Mesendoderm (in vitro differentiated cells): Measurements from ENCODE around the gene PIGP.
"Not testable (repeated sequence)": the region's sequence is repeated elsewhere in the genome, so short reads cannot be mapped to it uniquely, and the experiment has no call there.

ENCODE experiments used
- DNase-seq: peaks from one replicate; pipeline ENCODE4 v3.0.0; 2013
- H2AK5ac ChIP-seq: 2 replicates; pipeline ENCODE4 v1.6.1; 2013; ENCODE audit warnings: low read length, inconsistent platforms
- H2BK120ac ChIP-seq: 2 replicates; pipeline ENCODE4 v1.6.1; 2013; ENCODE audit warnings: low read depth, mild to moderate bottlenecking, low read length, moderate library complexity, mixed read lengths
- H2BK15ac ChIP-seq: replicated peaks from 2 replicates; pipeline ENCODE4 v1.6.1; 2013; ENCODE audit warnings: low read depth, mild to moderate bottlenecking, moderate library complexity
- H2BK5ac ChIP-seq: 2 replicates; pipeline ENCODE4 v1.6.1; 2013; ENCODE audit warnings: low read length, inconsistent platforms
- H3K18ac ChIP-seq: 2 replicates; pipeline ENCODE4 v1.6.1; 2013; ENCODE audit warnings: mild to moderate bottlenecking, low read length, mixed read lengths
- H3K23ac ChIP-seq: one replicate; pipeline ENCODE4 v1.6.1; 2013; ENCODE audit warnings: low read length
- H3K27ac ChIP-seq: 2 replicates; pipeline ENCODE4 v1.5.1; 2013; ENCODE audit warnings: low read depth, mild to moderate bottlenecking, inconsistent platforms, low read length, moderate library complexity
- H3K27me3 ChIP-seq: 2 replicates; pipeline ENCODE4 v1.6.1; 2013; ENCODE audit warnings: low read length, control low read depth, mild to moderate bottlenecking, inconsistent platforms; ENCODE audit not compliant: insufficient read depth, poor library complexity
- H3K36me3 ChIP-seq: 2 replicates; pipeline ENCODE4 v1.6.1; 2013; ENCODE audit warnings: low read length, inconsistent platforms; ENCODE audit not compliant: control insufficient read depth, insufficient read depth
- H3K4ac ChIP-seq: one replicate; pipeline ENCODE4 v1.6.1; 2013; ENCODE audit warnings: low read depth, mild to moderate bottlenecking, low read length, moderate library complexity
- H3K4me1 ChIP-seq: 2 replicates; pipeline ENCODE4 v1.6.1; 2013; ENCODE audit warnings: low read depth, low read length, inconsistent platforms; ENCODE audit not compliant: control insufficient read depth
- H3K4me2 ChIP-seq: 2 replicates; pipeline ENCODE4 v1.6.1; 2013; ENCODE audit warnings: low read length
- H3K4me3 ChIP-seq: 2 replicates; pipeline ENCODE4 v1.5.1; 2013; ENCODE audit warnings: mild to moderate bottlenecking, low read length
- H3K56ac ChIP-seq: one replicate; pipeline ENCODE4 v1.6.1; 2013; ENCODE audit warnings: low read length
- H3K79me1 ChIP-seq: 2 replicates; pipeline ENCODE4 v1.6.1; 2013; ENCODE audit warnings: low read length, inconsistent platforms
- H3K79me2 ChIP-seq: 2 replicates; pipeline ENCODE4 v1.6.1; 2013; ENCODE audit warnings: mild to moderate bottlenecking, low read length; ENCODE audit not compliant: control insufficient read depth, insufficient read depth
- H3K9ac ChIP-seq: 2 replicates; pipeline ENCODE4 v1.6.1; 2013; ENCODE audit warnings: low read length, inconsistent platforms
- H4K5ac ChIP-seq: one replicate; pipeline ENCODE4 v1.6.1; 2013; ENCODE audit warnings: low read length
- H4K8ac ChIP-seq: one replicate; pipeline ENCODE4 v1.6.1; 2013; ENCODE audit warnings: low read depth, mild to moderate bottlenecking, control low read depth, low read length, moderate library complexity
- WGBS: extraction: QIAGEN DNeasy Blood & Tissue Kit; methylation state at CpG from one replicate; pipeline ENCODE4 v1.1.7; 2013; ENCODE audit warnings: low lambda C conversion rate, missing lambda C conversion rate; ENCODE audit not compliant: insufficient coverage; ENCODE audit errors: extremely low coverage; 5-methylcytosine and 5-hydroxymethylcytosine counted together

Gene PIGP

DNA sequence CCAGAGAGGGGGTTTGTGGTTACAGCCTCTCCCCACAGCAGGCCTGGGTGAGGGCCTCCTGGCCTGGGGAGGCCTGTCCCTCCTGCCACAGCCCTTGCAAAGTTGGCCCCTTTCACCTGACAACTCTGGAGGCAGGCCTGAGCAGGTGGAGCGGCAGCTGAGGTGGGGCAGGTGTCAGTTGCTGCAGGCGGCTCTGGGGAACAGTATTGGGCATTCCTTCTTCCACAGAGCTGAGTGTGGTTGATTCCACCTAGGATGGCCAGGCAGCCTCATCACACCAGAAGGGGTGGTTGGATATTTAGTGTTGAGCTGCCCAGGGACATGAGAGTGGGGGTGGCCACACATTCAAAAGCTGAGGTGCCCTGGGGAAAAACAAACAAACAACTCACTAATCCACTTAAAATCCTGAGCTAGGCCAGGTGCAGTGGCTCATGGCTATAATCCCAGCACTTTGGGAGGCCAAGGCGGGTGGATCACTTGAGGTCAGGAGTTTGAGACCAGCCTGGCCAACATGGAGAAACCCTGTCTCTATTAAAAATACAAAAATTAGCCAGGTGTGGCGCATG, 31.1 kb downstream of the PIGP start:
- no peak overlapping the region for H4K8ac ChIP-seq
- H3K4me1 ChIP-seq: no peaks in the 10 kb centered on the region
- H3K4me3 ChIP-seq: no peak overlapping the region
- no peak overlapping the region for H4K5ac ChIP-seq
- H3K79me1 ChIP-seq: no peaks in the 10 kb centered on the region
- no peak overlapping the region for H2BK120ac ChIP-seq
- no peak overlapping the region for H3K23ac ChIP-seq
- H3K4me2 ChIP-seq: no peak overlapping the region
- no peaks in the 10 kb centered on the region for H3K36me3 ChIP-seq
- H3K18ac ChIP-seq: no peak overlapping the region
- H2AK5ac ChIP-seq: no peak overlapping the region
- no peak overlapping the region for H2BK15ac ChIP-seq
- H3K9ac ChIP-seq: no peak overlapping the region
- no peaks in the 10 kb centered on the region for H3K79me2 ChIP-seq
- no CpG with 5 or more reads among the region's 4 CpGs for WGBS
- no peak overlapping the region for H3K27ac ChIP-seq
- H2BK5ac ChIP-seq: no peak overlapping the region
- H3K27me3 ChIP-seq: no peaks in the 10 kb centered on the region
- DNase-seq: peak; percentile 41
- H3K4ac ChIP-seq: no peak overlapping the region
- H3K56ac ChIP-seq: no peak overlapping the region

DNA sequence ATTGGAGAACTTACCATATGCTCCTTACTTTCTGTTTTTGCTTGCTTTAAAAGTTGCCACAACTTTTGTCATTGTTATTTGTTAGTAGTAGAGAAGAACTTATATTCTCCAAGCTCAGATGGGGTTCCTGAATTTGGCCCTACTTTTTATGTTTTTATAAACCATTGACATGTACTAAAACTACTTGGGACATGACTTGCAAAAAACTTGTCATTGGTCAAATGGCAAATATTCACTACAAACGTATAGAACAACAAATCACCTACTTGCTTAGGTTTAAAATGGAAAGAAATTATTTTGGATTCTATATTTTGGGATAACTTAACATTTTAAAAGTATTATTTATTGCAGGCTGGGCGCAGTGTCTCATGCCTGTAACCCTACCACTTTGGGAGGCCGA, 32.7 kb downstream of the PIGP start:
- Histone ChIP-seq H2BK5ac (no peak overlapping the region), H3K36me3 (no peaks in the 10 kb centered on the region), H4K5ac (no peak overlapping the region), H3K9ac (no peak overlapping the region), H3K4me1 (no peaks in the 10 kb centered on the region), H3K56ac (no peak overlapping the region), H3K79me2 (no peaks in the 10 kb centered on the region), H3K27me3 (no peaks in the 10 kb centered on the region), H3K18ac (no peak overlapping the region), H3K23ac (no peak overlapping the region), H2BK120ac (no peak overlapping the region), H2BK15ac (no peak overlapping the region), H3K27ac (no peak overlapping the region), H4K8ac (no peak overlapping the region), H3K79me1 (no peaks in the 10 kb centered on the region), H3K4me3 (no peak overlapping the region), H2AK5ac (no peak overlapping the region), H3K4me2 (no peak overlapping the region), H3K4ac (no peak overlapping the region)
- WGBS: no CpG with 5 or more reads among the region's 3 CpGs
- no peak for DNase-seq

DNA sequence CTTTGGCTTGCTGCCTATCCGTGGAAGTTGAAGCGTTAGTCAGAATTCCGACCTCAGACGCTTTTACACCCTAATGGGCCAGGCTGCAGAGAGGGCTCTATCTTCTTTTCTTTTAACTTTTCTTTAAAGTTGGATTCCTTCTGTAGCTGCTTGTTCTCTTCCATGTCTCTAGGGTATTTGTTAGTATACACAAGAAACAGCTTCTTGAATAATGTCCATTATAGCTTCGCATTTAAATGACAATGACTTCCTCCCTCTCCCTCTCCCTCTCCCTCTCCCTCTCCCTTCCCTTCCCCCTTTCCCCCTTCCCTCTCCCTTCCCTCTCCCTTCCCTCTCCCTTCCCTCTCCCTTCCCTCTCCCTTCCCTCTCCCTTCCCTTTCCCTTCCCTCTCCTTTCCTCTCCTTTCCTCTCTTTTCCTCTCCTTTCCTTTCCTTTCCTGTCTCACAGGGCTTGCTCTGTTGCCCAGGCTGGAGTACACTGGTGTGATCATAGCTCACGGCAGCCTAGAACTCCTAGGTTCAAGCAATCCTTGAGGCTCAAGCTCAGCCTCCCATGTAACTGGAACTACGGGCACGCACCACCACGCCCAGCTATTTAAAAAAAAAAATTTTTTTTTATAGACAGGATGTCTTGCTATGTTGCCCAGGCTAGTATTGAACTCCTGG, 33.3 kb downstream of the PIGP start:
- no peaks in the 10 kb centered on the region for H3K79me2 ChIP-seq
- H3K4ac ChIP-seq: no peak overlapping the region
- no peak overlapping the region for H2AK5ac ChIP-seq
- no peak overlapping the region for H2BK120ac ChIP-seq
- H3K18ac ChIP-seq: no peak overlapping the region
- no peaks in the 10 kb centered on the region for H3K27me3 ChIP-seq
- no peak overlapping the region for H3K9ac ChIP-seq
- H3K79me1 ChIP-seq: no peaks in the 10 kb centered on the region
- no peak overlapping the region for H2BK5ac ChIP-seq
- no peak overlapping the region for H4K5ac ChIP-seq
- H3K4me2 ChIP-seq: no peak overlapping the region
- no peak overlapping the region for H3K56ac ChIP-seq
- no peaks in the 10 kb centered on the region for H3K36me3 ChIP-seq
- no CpG with 5 or more reads among the region's 9 CpGs for WGBS
- no peak overlapping the region for H3K27ac ChIP-seq
- DNase-seq: no peak
- no peak overlapping the region for H3K4me3 ChIP-seq
- H3K4me1 ChIP-seq: no peaks in the 10 kb centered on the region
- no peak overlapping the region for H4K8ac ChIP-seq
- no peak overlapping the region for H2BK15ac ChIP-seq
- no peak overlapping the region for H3K23ac ChIP-seq

DNA sequence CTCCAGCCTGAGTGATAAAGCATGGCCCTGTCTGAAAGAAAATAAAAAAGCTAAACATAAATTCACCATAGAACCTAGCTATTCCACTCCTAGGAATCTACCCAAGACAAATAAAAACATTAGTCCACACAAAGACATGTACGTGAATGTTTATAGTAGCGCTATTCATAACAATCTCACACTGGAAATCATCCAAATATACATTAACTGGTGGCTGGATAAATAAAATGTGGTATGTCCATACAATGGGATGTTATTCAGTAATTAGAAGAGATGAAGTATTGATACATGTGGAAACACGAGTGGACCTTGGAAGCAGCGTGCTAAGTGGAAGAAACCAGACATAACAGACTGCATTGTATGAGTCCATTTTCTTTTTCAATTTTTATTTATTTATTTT, 36.7 kb downstream of the PIGP start:
- Histone ChIP-seq H3K9ac (no peak overlapping the region), H2AK5ac (no peak overlapping the region), H2BK120ac (no peak overlapping the region), H3K4me2 (no peak overlapping the region), H3K18ac (no peak overlapping the region), H2BK5ac (no peak overlapping the region), H4K8ac (no peak overlapping the region), H3K56ac (no peak overlapping the region), H4K5ac (no peak overlapping the region), H3K79me2 (no peaks in the 10 kb centered on the region), H2BK15ac (no peak overlapping the region), H3K4me1 (no peaks in the 10 kb centered on the region), H3K4ac (no peak overlapping the region), H3K27ac (no peak overlapping the region), H3K23ac (no peak overlapping the region), H3K79me1 (no peaks in the 10 kb centered on the region), H3K27me3 (no peaks in the 10 kb centered on the region), H3K36me3 (no peaks in the 10 kb centered on the region), H3K4me3 (no peak overlapping the region)
- DNase-seq: no peak
- WGBS: no CpG with 5 or more reads among the region's 4 CpGs

DNA sequence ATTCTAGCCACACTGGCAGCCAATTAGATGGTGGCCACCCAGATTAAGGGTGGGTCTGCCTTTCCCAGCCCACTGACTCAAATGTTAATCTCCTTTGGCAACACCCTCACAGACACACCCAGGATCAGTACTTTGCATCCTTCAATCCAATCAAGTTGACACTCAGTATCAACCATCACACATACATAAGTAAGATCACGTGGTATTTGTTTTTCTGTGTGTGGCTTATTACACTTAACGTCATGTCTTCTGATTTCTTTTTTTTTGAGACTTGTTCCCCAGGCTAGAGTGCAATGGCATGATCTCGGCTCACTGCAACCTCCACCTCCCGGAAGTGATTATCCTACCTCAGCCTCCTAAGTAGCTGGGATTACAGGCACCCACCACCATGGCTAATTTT, 38.5 kb downstream of the PIGP start:
- not testable (repeated sequence) for H3K18ac ChIP-seq, H2BK120ac ChIP-seq, H2BK5ac ChIP-seq, H2BK15ac ChIP-seq, H4K5ac ChIP-seq, H3K9ac ChIP-seq, H4K8ac ChIP-seq, H3K36me3 ChIP-seq, H3K27ac ChIP-seq, H3K79me1 ChIP-seq, H2AK5ac ChIP-seq, H3K4me2 ChIP-seq, H3K27me3 ChIP-seq, H3K56ac ChIP-seq, H3K4ac ChIP-seq, H3K4me1 ChIP-seq, H3K23ac ChIP-seq, H3K79me2 ChIP-seq, DNase-seq, H3K4me3 ChIP-seq
- WGBS: no CpG with 5 or more reads among the region's 4 CpGs
